ENCODE data around the gene E2F1. TPM values are rescaled to one million over a fixed set of nuclear protein-coding genes. Genes with fewer than 3 reads are reported as not detected.
A peak's percentile ranks its signal among the peaks of the same experiment; 100 is the strongest.

E2F1 gene
- total RNA-seq, 3 donors from 2014 or later: 3.6 to 8.2 (median 4.1) TPM

GRCh38 chr20:33651562-33652048 is 34.6 kb downstream of the E2F1 start:
- intact Hi-C loops (cut with DNase I, micrococcal nuclease): loop anchor here (10.0 kb wide), 1 partner anchor 187 kb away; no protein-coding TSS in a partner anchor
- peak in 1 of 3 donors; percentile 32 for DNase-seq
- H3K36me3 ChIP-seq (ENCODE audit: low read depth): no peaks in the 10 kb centered on the region
- no peak for ATAC-seq
- no peak for TF ChIP-seq CTCF (IDR thresholded peaks at IDR 0.05)
- no peak overlapping the region for H3K4me3 ChIP-seq
- H3K9me3 ChIP-seq: no peaks in the 10 kb centered on the region
- H3K4me1 ChIP-seq (ENCODE audit: low read depth): peaks cover 50% of the 10 kb centered on the region

- DNase-seq (peak; percentile 55 to 71 (median 61)), ATAC-seq (peak; percentile 47)
- Histone ChIP-seq H3K4me1 (ENCODE audit: low read depth) (peaks cover 50% of the 10 kb centered on the region), H3K4me3 (no peak overlapping the region), H3K36me3 (ENCODE audit: low read depth) (no peaks in the 10 kb centered on the region), H3K9me3 (no peaks in the 10 kb centered on the region)
- TF ChIP-seq CTCF (IDR thresholded peaks at IDR 0.05): no peak
- intact Hi-C loops (cut with DNase I, micrococcal nuclease): loop anchor here (10.0 kb wide), 1 partner anchor 186 kb away; no protein-coding TSS in a partner anchor
Measured at GRCh38 chr20:33650753-33651561, 35.2 kb downstream of the E2F1 start.

- Histone ChIP-seq H3K36me3 (ENCODE audit: low read depth) (no peaks in the 10 kb centered on the region), H3K9me3 (no peaks in the 10 kb centered on the region), H3K4me1 (ENCODE audit: low read depth) (peaks cover 48% of the 10 kb centered on the region), H3K4me3 (no peak overlapping the region)
- peak; percentile 3 for ATAC-seq
- DNase-seq: peak in 1 of 3 donors; percentile 29
- TF ChIP-seq CTCF (IDR thresholded peaks at IDR 0.05): no peak
- intact Hi-C loops (cut with DNase I, micrococcal nuclease): loop anchor here (10.0 kb wide), 1 partner anchor 185 kb away; no protein-coding TSS in a partner anchor
Measured at GRCh38 chr20:33650111-33650752, 36.0 kb downstream of the E2F1 start.

- no peaks in the 10 kb centered on the region for H3K9me3 ChIP-seq
- ATAC-seq: peak; percentile 20
- H3K4me1 ChIP-seq (ENCODE audit: low read depth): peaks cover 38% of the 10 kb centered on the region
- no peak overlapping the region for H3K4me3 ChIP-seq
- peak in 1 of 3 donors; percentile 53 for DNase-seq
- H3K36me3 ChIP-seq (ENCODE audit: low read depth): peaks cover 4% of the 10 kb centered on the region
- TF ChIP-seq CTCF (IDR thresholded peaks at IDR 0.05): no peak
- intact Hi-C loops (cut with DNase I, micrococcal nuclease): no loop called here
Measured at GRCh38 chr20:33649201-33649681, 36.9 kb downstream of the E2F1 start.

GRCh38 chr20:33648396-33649004 is 37.7 kb downstream of the E2F1 start:
- intact Hi-C loops (cut with DNase I, micrococcal nuclease): no loop called here
- ATAC-seq (no peak), DNase-seq (no peak)
- H3K36me3 ChIP-seq (ENCODE audit: low read depth): peaks cover 5% of the 10 kb centered on the region
- no peak overlapping the region for H3K4me3 ChIP-seq
- H3K4me1 ChIP-seq (ENCODE audit: low read depth): peaks cover 30% of the 10 kb centered on the region
- no peak for TF ChIP-seq CTCF (IDR thresholded peaks at IDR 0.05)
- no peaks in the 10 kb centered on the region for H3K9me3 ChIP-seq
